ENCODE data around the gene DOCK8.

DOCK8 gene

GRCh38 chr9:505741-506059 is 291.0 kb downstream of the DOCK8 start:
- TF ChIP-seq, protein P1, sequence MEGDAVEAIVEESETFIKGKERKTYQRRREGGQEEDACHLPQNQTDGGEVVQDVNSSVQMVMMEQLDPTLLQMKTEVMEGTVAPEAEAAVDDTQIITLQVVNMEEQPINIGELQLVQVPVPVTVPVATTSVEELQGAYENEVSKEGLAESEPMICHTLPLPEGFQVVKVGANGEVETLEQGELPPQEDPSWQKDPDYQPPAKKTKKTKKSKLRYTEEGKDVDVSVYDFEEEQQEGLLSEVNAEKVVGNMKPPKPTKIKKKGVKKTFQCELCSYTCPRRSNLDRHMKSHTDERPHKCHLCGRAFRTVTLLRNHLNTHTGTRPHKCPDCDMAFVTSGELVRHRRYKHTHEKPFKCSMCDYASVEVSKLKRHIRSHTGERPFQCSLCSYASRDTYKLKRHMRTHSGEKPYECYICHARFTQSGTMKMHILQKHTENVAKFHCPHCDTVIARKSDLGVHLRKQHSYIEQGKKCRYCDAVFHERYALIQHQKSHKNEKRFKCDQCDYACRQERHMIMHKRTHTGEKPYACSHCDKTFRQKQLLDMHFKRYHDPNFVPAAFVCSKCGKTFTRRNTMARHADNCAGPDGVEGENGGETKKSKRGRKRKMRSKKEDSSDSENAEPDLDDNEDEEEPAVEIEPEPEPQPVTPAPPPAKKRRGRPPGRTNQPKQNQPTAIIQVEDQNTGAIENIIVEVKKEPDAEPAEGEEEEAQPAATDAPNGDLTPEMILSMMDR (IDR thresholded peaks at IDR 0.05; ENCODE audit: low read depth, low read length), result no peak
- no peak for DNase-seq (ENCODE audit: extremely low read depth, low read depth)

DNA sequence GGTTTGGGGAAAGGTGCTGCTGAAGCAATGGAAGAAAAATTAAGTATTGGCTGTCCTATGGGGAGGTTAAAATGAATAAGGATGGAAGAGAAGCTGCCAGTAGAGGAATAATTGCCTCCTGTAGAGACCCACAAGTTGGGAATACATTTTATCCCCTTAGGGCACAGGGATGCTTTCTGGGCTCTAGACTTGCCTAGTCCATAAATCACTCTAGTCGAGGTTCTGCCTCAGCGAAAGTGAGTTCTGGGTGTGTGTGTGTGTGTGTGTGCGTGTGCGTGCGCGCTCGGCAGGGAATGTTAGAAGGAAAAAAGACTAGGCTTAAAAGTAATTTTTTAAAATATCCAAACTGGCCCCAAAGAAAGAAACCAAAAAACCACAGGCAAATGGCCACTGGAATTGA is 291.6 kb downstream of the DOCK8 start:
- DNase-seq (ENCODE audit: extremely low read depth, low read depth), result no peak
- TF ChIP-seq, protein P1 (IDR thresholded peaks at IDR 0.05; ENCODE audit: low read depth, low read length), result no peak

DNA sequence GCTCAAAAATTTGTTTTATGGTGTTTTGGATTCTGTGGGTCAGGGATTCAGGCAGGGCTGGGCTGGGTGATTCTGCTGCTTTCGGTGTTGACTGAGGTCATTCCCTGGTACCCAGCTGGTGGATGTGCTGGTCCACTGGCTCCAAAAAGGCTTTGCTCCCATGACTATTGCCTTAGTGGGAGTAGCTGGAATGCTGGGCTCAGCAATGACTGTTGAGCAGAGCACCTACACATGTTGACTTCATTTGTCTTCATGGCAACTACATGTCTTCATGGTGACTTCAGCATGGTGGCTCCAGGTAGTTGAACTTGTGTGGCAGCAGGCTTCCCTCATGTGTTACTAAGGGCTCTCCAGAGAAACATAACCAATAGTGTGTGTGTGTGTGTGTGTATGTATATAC is 297.2 kb downstream of the DOCK8 start:
- TF ChIP-seq, protein P1 (IDR thresholded peaks at IDR 0.05; ENCODE audit: low read depth, low read length), result no peak
- DNase-seq (ENCODE audit: extremely low read depth, low read depth), result no peak

DNA sequence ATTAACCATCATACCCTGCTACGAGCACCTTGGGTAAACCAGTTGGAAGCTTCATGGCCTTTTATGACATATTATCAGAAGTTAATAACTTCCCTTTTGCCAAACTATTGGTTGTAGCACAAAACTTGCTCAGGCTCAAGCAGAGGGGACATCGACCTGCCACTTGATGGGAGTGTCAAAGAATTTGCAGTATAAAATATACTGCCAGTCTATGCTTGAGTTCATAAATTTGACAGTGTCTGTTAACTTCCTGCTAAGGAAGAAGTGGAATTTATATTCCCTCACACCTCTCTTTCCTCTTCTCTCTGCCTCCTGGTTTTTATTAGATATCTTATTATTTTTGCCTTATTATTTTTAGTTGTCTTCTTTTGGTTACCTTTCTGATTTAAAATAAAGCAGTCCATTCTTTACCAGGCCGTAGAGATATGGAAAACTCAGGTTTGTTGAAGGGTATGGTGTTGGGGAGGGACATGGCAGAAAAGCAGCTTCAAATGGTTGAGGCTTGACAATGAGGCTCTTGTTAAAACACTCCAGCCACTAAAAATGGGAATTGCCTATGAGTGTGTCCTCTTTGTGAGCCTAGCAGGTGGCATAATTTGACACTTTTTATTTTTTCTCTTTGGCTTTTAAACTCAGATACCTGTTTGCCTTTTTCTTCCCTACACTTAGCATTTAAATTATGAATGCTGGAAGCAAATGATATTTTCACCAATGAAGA is 298.0 kb downstream of the DOCK8 start:
- TF ChIP-seq, protein P1 (IDR thresholded peaks at IDR 0.05; ENCODE audit: low read depth, low read length), result no peak
- no peak for DNase-seq (ENCODE audit: extremely low read depth, low read depth)

Data from AG09319 (cell line).